K562 (cell line): ENCODE measurements around the gene CDC45. TPM values are rescaled to one million over a fixed set of nuclear protein-coding genes. Genes with fewer than 3 reads are reported as not detected.

Source experiments
- CEBPZ ChIP-seq: fragments of 150-350 bp; IDR thresholded peaks from 2 replicates; pipeline ENCODE4 v1.6.1; 2014; ENCODE audit warnings: low read depth, mild to moderate bottlenecking, low read length, borderline replicate concordance
- EGR1 ChIP-seq: fragments of 450-650 bp; conservative IDR thresholded peaks from 2 replicates; pipeline ENCODE4 v1.6.1; 2017; ENCODE audit warnings: mild to moderate bottlenecking
- ESRRB ChIP-seq: fragments of 250-450 bp; sonication (Bioruptor Pico); IDR thresholded peaks from 2 replicates; pipeline ENCODE4 v1.5.0; 2020; ENCODE audit warnings: mild to moderate bottlenecking, moderate library complexity, borderline replicate concordance
- KLF16 ChIP-seq: IDR thresholded peaks from 2 replicates; pipeline ENCODE4 v1.6.1; 2016; ENCODE audit warnings: antibody characterized with exemption
- MCM3 ChIP-seq: fragments of 450-650 bp; IDR thresholded peaks from 2 replicates; pipeline ENCODE4 v1.6.1; 2016
- MTF1 ChIP-seq: fragments of 250-450 bp; sonication (Bioruptor Pico); IDR thresholded peaks from 2 replicates; pipeline ENCODE4 v1.9.0; 2021; ENCODE audit warnings: moderate library complexity, mild to moderate bottlenecking, inconsistent platforms, borderline replicate concordance
- NFRKB ChIP-seq: fragments of 450-650 bp; IDR thresholded peaks from 2 replicates; pipeline ENCODE4 v1.6.1; 2016; ENCODE audit warnings: low read depth
- POLR2G ChIP-seq: fragments of 200-400 bp; formaldehyde crosslinking; IDR thresholded peaks from 2 replicates; pipeline ENCODE4 v1.6.1; 2017; ENCODE audit warnings: low read depth, mild to moderate bottlenecking, antibody characterized with exemption, low read length, moderate library complexity
- POU5F1 ChIP-seq: fragments of 150-350 bp; IDR thresholded peaks from 2 replicates; pipeline ENCODE4 v1.6.1; 2014; ENCODE audit warnings: borderline replicate concordance, low read length, low read depth, mild to moderate bottlenecking; ENCODE audit not compliant: partially characterized antibody
- SMARCC2 ChIP-seq: fragments of 450-650 bp; IDR thresholded peaks from 2 replicates; pipeline ENCODE4 v1.6.1; 2017; ENCODE audit warnings: antibody characterized with exemption, moderate library complexity, mild to moderate bottlenecking, low read depth
- WHSC1 ChIP-seq: IDR thresholded peaks from one replicate; pipeline ENCODE4 v1.6.1; 2012; ENCODE audit warnings: low read length, control low read depth, inconsistent platforms
- ZC3H4 ChIP-seq: sonication (generic); formaldehyde crosslinking; IDR thresholded peaks from 2 replicates; pipeline ENCODE4 v1.9.0; 2021; ENCODE audit warnings: missing genetic modification reagents, borderline replicate concordance
- ZNF609 ChIP-seq: sonication (generic); formaldehyde crosslinking; IDR thresholded peaks from 2 replicates; pipeline ENCODE4 v1.8.1; 2023; ENCODE audit warnings: missing genetic modification reagents, mild to moderate bottlenecking, borderline replicate concordance
- polyA plus RNA-seq, 8 experiments: library from polyadenylated mRNA; depleted of rRNA in 4 of 8; stranded (reverse) in 5 of 8; unstranded in 3 of 8; fragments of >200 nt; fragmentation: Nextera tagmentation in 2 of 8; fragmentation: Illumina TruSeq in 1 of 8; extraction: Ambion mirVana in 2 of 8; extraction: Trizol in 1 of 8; gene quantifications; 2 replicates each; pipeline versions ENCODE4 v1.2.1 to v1.2.3, GENCODE V29; 2011 to 2014; ENCODE audit warnings: inconsistent platforms in 1 of 8, missing spikeins in 1 of 8
- total RNA-seq, 7 experiments: library from RNA; depleted of rRNA in 6 of 7; stranded (reverse); fragments of >200 nt in 6 of 7; fragmentation: Illumina TruSeq in 2 of 7; extraction: Trizol in 2 of 7; gene quantifications; 2 replicates each; pipeline versions ENCODE4 v1.2.1 to v1.2.3, GENCODE V29; 2011 to 2021; ENCODE audit warnings: low replicate concordance in 1 of 7
- TF ChIP-seq, protein P1 (sequence below): sonication (generic); formaldehyde crosslinking; IDR thresholded peaks from 2 replicates; pipeline ENCODE4 v1.8.0; 2023; ENCODE audit warnings: missing genetic modification reagents, mild to moderate bottlenecking, borderline replicate concordance

CDC45 gene
- total and polyA plus RNA-seq, 9 of the 15 experiments (the other 6 are each of a cell fraction or from before 2014, with no cell fraction given): 251 to 580 (median 410) TPM

- TF ChIP-seq MTF1 (CRISPR knock-in tag) (peak; percentile 9; the same call in 1 of the 2 replicates), WHSC1 (peak; percentile 74), ZC3H4 (CRISPR knock-in tag) (peak; percentile 91), ESRRB (no peak), ZNF609 (0 out of 2 replicates have a peak, but pooled peaks have one; percentile 24), NFRKB (no peak), POLR2G (peak; percentile 8; the same call in 1 of the 2 replicates), CEBPZ (no peak), SMARCC2 (no peak), MCM3 (no peak), EGR1 (no peak), POU5F1 (no peak), KLF16 (no peak)
- TF ChIP-seq, protein P1, sequence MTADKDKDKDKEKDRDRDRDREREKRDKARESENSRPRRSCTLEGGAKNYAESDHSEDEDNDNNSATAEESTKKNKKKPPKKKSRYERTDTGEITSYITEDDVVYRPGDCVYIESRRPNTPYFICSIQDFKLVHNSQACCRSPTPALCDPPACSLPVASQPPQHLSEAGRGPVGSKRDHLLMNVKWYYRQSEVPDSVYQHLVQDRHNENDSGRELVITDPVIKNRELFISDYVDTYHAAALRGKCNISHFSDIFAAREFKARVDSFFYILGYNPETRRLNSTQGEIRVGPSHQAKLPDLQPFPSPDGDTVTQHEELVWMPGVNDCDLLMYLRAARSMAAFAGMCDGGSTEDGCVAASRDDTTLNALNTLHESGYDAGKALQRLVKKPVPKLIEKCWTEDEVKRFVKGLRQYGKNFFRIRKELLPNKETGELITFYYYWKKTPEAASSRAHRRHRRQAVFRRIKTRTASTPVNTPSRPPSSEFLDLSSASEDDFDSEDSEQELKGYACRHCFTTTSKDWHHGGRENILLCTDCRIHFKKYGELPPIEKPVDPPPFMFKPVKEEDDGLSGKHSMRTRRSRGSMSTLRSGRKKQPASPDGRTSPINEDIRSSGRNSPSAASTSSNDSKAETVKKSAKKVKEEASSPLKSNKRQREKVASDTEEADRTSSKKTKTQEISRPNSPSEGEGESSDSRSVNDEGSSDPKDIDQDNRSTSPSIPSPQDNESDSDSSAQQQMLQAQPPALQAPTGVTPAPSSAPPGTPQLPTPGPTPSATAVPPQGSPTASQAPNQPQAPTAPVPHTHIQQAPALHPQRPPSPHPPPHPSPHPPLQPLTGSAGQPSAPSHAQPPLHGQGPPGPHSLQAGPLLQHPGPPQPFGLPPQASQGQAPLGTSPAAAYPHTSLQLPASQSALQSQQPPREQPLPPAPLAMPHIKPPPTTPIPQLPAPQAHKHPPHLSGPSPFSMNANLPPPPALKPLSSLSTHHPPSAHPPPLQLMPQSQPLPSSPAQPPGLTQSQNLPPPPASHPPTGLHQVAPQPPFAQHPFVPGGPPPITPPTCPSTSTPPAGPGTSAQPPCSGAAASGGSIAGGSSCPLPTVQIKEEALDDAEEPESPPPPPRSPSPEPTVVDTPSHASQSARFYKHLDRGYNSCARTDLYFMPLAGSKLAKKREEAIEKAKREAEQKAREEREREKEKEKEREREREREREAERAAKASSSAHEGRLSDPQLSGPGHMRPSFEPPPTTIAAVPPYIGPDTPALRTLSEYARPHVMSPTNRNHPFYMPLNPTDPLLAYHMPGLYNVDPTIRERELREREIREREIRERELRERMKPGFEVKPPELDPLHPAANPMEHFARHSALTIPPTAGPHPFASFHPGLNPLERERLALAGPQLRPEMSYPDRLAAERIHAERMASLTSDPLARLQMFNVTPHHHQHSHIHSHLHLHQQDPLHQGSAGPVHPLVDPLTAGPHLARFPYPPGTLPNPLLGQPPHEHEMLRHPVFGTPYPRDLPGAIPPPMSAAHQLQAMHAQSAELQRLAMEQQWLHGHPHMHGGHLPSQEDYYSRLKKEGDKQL (CRISPR knock-in tag): 0 out of 2 replicates have a peak, but pooled peaks have one; percentile 42
Observed at GRCh38 chr22:19466126-19466716, 13.5 kb upstream of the CDC45 start (continued).
